Urinary bladder (tissue), 4 donors: ENCODE data around the gene CFAP161. TPM values are rescaled to one million over a fixed set of nuclear protein-coding genes. Genes with fewer than 3 reads are reported as not detected.
"Not testable (repeated sequence)": the region's sequence is repeated elsewhere in the genome, so short reads cannot be mapped to it uniquely, and the experiment has no call there.

Experiments
- DNase-seq: peaks from one replicate; pipeline ENCODE4 v3.0.0-alpha.2; 2015; ENCODE audit errors: extremely low spot score
- H3K27ac ChIP-seq: one replicate; pipeline ENCODE4 v1.5.1; 2013; ENCODE audit warnings: low read depth, mild to moderate bottlenecking, moderate library complexity
- H3K36me3 ChIP-seq: one replicate; pipeline ENCODE4 v1.6.1; 2013; ENCODE audit warnings: mild to moderate bottlenecking, moderate library complexity; ENCODE audit not compliant: insufficient read depth
- H3K4me1 ChIP-seq: one replicate; pipeline ENCODE4 v1.6.1; 2013; ENCODE audit warnings: mild to moderate bottlenecking, moderate library complexity; ENCODE audit not compliant: insufficient read depth
- H3K4me3 ChIP-seq: one replicate; pipeline ENCODE4 v1.5.1; 2013; ENCODE audit warnings: low read depth, low read length
- WGBS: extraction: QIAGEN DNeasy Blood & Tissue Kit; methylation state at CpG from one replicate; pipeline ENCODE4 v1.1.7; 2013; 5-methylcytosine and 5-hydroxymethylcytosine counted together
- polyA plus RNA-seq: library from polyadenylated mRNA; stranded (reverse); fragments of 200-250 nt; gene quantifications from one replicate; pipeline ENCODE4 v1.2.3, GENCODE V29; 2013
- total RNA-seq: library from RNA; depleted of rRNA; stranded (reverse); fragments of >200 nt; gene quantifications from one replicate; pipeline ENCODE4 v1.2.3, GENCODE V29; 2014
- donor health status: healthy with polysubstance abuse.
- donor health status: healthy.

CFAP161 gene
- total and polyA plus RNA-seq, 2 donors = 0.90 TPM; not detected in 1

DNA sequence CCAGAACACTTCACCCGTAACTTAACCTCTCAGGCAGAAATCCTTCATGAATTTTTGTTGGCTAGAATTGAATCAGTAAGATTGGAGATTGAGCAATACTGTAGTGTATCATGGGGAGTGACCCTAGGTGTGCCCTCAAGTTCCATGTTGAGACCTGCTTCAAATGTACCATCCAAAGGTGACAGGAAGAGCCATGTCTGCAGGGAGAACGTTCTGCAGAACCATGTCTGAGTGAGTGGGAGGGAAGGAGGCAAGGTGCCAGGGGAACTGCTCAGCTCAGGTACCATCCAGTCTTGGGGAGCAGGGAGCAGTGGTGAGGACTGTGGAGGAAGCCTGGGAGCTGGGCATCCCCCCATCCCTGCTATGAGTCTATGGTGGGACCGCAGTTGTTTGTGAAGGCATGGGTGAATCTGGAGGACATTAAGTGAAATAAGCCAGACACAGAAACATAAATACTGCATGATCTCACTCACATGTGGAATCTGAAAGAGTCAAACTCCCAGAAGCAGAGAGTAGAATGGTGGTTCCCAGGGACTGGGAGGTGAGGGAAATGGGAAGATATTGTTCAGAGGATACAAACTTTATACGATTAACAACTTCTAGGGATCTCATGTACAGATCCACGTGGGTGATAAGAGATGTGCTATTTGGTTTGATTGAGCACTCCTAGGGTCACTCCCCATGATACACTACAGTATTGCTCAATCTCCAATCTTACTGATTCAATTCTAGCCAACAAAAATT lies 23.3 kb downstream of the CFAP161 start:
- H3K4me1 ChIP-seq = peaks cover 2% of the 10 kb centered on the region
- DNase-seq = no peak
- no peak overlapping the region for H3K27ac ChIP-seq
- no peak overlapping the region for H3K4me3 ChIP-seq
- H3K36me3 ChIP-seq = no peaks in the 10 kb centered on the region
- WGBS = 36% methylated on average over 5 of the region's 5 CpGs

DNA sequence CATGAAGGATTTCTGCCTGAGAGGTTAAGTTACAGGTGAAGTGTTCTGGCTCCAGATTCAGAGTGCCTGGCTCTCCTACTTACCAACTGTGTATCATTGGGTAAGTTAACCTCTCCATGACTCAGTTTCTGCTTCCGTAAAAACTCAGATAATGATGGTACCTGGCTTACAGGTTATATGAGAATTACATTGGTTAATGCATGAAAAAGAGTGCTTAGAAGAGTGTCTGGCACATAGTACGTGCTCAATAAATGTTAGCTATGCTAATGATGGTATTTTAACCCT lies 23.8 kb downstream of the CFAP161 start:
- Histone ChIP-seq H3K4me1 (peaks cover 2% of the 10 kb centered on the region), H3K27ac (no peak overlapping the region), H3K36me3 (no peaks in the 10 kb centered on the region), H3K4me3 (no peak overlapping the region)
- no peak for DNase-seq
- WGBS = 96% methylated on average over 2 of the region's 2 CpGs

DNA sequence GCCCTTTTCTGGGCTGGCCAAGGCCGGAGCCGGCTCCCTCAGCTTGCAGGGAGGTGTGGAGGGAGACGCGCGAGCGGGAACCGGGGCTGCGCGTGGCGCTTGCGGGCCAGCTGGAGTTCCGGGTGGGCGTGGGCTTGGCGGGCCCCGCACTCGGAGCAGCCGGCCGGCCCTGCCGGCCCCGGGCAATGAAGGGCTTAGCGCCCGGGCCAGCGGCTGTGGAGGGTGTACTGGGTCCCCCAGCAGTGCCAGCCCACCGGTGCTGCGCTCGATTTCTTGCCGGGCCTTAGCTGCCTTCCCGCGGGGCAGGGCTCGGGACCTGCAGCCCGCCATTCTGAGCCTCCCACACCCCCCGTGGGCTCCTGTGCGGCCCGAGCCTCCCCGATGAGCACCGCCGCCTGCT lies 24.5 kb downstream of the CFAP161 start:
- WGBS = 74% methylated on average over 34 of the region's 37 CpGs
- H3K4me3 ChIP-seq, H3K27ac ChIP-seq, H3K4me1 ChIP-seq, DNase-seq, H3K36me3 ChIP-seq: not testable (repeated sequence)

DNA sequence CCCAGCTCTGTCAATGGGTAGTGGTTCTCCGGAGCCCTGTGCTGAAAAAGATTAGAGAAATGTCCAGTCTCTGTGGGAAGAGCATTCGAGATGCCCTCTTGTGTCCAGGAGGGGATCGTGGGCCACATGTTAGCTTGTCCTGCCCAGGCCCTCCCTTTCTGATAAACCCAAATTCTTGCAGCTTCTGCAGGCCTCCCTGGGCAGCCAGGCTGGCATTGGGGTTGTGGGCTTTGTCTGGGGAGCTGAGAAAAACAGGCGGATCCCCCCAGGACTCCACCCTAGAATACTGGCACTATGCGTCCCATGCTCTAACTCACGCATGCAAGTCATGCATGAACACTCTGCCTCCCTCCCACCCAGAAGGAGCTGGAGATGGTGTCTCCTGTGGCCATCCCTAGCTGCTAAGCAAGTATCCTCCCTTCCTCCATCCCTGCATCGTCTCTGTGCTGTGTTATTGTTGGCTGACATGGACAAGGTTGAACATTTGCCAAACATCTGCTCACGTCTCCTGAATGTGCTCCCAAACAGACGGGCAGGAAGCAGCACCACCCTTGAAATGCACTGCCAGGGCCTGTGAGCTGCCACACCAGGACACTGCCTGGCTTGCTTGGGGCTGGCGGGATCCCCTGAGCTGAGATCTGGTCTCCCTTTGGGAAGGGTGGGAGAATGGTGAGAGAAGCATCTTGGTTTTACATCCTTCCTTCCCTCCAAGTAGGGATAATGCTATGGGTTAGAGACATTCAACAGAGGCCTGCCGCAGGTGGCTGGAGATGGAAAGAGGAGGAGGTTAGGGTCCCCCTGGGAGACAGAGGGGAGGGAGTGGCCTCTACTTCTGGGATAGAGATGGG lies 26.5 kb downstream of the CFAP161 start:
- peak; percentile 56 for DNase-seq
- no peak overlapping the region for H3K4me3 ChIP-seq
- no peaks in the 10 kb centered on the region for H3K36me3 ChIP-seq
- H3K4me1 ChIP-seq = peaks cover 2% of the 10 kb centered on the region
- peak overlapping the region; percentile 12 for H3K27ac ChIP-seq
- 42% methylated on average over 11 of the region's 11 CpGs for WGBS

DNA sequence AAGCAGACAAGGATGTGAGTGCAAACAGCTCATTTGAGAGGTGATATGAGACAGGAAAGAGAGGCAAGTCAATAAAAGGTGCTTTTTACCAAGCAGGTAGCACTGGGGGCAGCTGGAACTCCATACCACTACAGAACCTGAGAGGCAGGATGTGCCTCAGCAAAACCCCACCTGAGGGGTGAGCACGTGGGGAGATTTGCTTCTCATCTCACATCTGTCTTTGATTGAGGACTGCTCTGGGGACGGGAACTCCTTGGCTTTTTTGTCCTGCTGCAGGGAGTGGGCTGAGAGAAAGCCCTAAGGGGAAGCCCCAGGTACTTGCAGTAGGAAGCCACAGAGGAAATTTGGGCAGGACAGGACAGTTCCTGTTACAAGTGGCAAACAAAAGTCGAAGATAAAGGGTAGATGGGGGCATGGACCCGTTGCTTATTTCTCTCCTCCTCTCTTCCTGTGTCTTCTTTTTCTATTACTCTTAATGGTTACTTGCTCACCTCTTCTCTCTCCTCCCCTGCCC lies 27.1 kb downstream of the CFAP161 start:
- Histone ChIP-seq H3K27ac (no peak overlapping the region), H3K36me3 (no peaks in the 10 kb centered on the region), H3K4me1 (peaks cover 2% of the 10 kb centered on the region), H3K4me3 (no peak overlapping the region)
- no peak for DNase-seq
- WGBS = 57% methylated on average over 4 of the region's 4 CpGs

DNA sequence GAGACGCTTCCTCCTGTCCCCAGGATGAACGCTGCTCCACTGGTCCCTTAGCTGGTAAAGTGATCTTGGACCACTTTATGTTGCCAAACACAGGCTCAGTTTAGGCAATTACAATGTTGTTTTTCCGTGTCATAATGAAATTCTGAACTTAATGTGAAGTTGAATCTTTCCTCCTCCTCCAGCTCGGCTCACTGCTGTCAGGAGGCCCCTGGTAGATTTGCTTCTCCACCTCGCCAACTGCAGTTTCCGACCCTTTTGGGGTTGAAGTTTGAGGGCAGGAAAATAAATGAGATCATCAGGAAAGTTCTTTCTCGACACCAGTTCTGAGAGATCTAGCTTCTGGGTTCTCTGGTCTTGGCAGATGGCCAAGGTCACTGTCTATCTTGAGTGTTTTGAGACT lies 27.8 kb downstream of the CFAP161 start:
- Histone ChIP-seq H3K4me3 (no peak overlapping the region), H3K4me1 (peaks cover 2% of the 10 kb centered on the region), H3K27ac (no peak overlapping the region), H3K36me3 (no peaks in the 10 kb centered on the region)
- DNase-seq = no peak
- WGBS = 75% methylated on average over 7 of the region's 7 CpGs

DNA sequence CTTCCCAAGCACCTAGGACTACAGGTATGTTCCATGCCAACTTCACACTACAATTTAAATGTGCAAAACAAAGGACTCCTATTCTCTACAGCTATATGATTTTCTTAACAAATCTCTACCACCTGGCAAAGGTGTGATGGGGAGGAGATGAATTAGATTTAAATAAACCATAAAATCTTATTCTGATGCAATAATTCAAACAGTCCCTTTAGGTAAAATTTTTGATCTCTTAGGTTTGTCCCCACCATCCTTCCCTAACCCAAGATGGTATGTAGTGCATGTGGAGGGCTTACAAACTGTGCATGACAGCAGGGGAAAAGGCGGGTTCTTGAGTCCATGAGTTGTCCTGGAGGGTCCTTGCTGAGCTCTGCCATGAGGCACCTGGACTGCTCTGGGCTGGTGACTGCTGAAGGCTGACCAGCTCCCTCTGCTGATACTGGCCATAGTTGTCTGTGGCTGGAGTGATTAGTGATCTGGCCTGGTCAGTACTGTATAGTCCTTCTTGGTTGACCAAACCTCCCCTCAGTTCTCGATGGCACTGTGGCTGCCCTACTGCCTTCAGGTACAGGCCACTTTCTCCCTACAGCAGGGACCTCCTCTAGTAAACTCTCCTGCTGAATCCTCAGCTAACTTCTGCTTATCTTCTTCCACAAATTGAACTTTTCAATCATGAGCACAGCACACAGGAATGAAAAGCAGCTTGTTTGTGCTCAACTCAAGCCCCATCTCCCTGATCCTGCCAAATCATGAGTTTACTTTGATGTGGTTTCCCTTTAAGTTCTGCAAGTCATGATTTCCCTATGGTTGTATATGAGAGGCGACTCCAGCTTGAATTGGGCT lies 30.1 kb downstream of the CFAP161 start:
- peak overlapping the region; percentile 24 for H3K27ac ChIP-seq
- no peaks in the 10 kb centered on the region for H3K4me1 ChIP-seq
- H3K4me3 ChIP-seq = no peak overlapping the region
- H3K36me3 ChIP-seq = no peaks in the 10 kb centered on the region
- no peak for DNase-seq
- 78% methylated on average over 3 of the region's 3 CpGs for whole genome bisulfite sequencing

DNA sequence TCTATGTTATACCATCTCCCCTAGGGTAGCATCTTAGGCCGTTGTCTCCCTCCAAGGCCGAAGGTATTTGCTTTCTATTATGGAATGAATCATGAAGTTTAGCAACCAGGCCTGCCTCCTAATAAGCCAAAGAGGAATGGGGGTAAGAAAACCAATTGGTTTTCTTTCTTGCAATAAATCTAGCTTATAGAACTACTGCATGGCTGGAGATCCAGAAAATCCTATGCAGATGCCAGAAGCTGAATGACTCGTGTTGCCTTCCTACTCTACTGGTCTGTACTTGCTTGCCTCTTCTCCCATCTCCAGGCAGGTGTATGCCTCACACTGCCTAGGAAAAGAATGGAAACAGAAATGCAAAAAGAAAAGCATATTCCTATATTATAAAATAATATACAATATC lies 31.5 kb downstream of the CFAP161 start:
- H3K27ac ChIP-seq = no peak overlapping the region
- no peak overlapping the region for H3K4me3 ChIP-seq
- H3K4me1 ChIP-seq = no peaks in the 10 kb centered on the region
- no peak for DNase-seq
- H3K36me3 ChIP-seq = no peaks in the 10 kb centered on the region
- WGBS = 92% methylated on average over 3 of the region's 3 CpGs

DNA sequence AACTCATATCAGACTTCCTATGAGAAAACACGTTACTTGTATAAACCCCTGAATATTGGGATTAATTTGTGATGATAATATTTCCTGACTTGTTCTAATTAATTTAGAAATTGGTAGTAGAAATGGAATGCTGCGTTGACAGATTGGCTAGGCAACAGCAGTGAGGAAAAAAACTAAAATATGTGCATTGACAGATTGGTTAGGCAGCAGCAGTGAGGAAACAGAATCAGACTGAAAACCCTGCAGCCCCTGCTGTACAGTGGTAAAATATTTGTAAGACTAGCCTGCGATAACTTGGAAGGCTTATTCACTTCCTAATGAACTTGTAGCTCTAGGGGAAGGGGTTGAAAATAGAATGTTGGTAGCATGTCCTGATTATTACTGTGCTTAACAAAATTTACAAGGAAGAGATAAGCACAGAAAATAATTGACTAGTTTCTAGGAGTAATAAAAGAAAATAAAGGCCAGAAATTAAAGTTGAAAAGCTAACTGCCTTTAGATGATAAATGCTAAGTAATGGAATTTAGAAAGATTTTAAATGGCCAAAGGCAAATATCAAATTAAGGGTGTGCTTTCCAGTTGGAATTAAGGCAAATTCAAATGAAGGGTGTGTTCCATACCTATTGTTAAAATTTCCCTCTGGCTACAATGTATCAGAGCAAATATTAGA lies 32.7 kb downstream of the CFAP161 start:
- WGBS = 62% methylated on average over 3 of the region's 3 CpGs
- no peaks in the 10 kb centered on the region for H3K4me1 ChIP-seq
- DNase-seq = no peak
- no peaks in the 10 kb centered on the region for H3K36me3 ChIP-seq
- no peak overlapping the region for H3K4me3 ChIP-seq
- no peak overlapping the region for H3K27ac ChIP-seq

DNA sequence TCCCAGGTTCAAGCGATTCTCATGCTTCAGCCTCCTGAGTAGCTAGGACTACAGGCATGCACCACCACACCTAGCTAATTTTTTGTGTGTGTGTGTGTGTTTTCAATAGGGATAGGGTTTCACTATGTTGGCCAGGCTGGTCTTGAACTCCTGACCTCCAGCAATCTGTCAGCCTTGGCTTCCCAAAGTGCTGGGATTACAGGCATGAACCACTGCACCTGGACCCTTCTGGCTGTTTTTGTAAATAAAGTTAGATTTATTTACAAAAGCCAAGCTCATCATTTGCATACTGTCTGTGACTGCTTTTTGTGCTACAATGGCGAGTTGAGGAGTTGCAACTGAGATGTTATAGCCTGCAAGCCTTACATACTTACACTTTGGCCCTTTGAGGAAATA lies 34.1 kb downstream of the CFAP161 start:
- H3K4me1 ChIP-seq = no peaks in the 10 kb centered on the region
- no peak for DNase-seq
- H3K36me3 ChIP-seq = no peaks in the 10 kb centered on the region
- H3K27ac ChIP-seq = no peak overlapping the region
- H3K4me3 ChIP-seq = no peak overlapping the region
- whole genome bisulfite sequencing = 89% methylated on average over 2 of the region's 2 CpGs

DNA sequence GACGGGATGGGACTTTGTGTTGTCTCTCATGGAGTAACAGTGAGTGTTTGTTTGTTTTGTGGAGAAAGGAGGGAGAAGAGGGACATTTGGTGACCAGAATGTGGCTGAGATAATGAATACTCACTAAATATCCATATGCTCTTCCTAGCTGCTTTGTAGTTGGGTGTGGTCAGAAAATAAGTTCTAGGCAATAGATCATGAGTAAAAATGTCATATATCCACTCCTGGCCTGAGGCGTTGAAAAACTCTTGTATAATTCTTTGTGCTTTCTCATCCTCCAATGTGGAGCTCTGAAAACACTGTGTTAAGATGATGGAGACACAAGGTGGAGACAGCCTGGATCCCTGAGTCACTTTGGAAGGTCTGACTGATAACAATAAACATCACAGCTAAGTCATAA lies 34.6 kb downstream of the CFAP161 start:
- no peak for DNase-seq
- no peaks in the 10 kb centered on the region for H3K36me3 ChIP-seq
- 74% methylated on average over 2 of the region's 2 CpGs for WGBS
- H3K4me1 ChIP-seq = no peaks in the 10 kb centered on the region
- no peak overlapping the region for H3K4me3 ChIP-seq
- no peak overlapping the region for H3K27ac ChIP-seq

DNA sequence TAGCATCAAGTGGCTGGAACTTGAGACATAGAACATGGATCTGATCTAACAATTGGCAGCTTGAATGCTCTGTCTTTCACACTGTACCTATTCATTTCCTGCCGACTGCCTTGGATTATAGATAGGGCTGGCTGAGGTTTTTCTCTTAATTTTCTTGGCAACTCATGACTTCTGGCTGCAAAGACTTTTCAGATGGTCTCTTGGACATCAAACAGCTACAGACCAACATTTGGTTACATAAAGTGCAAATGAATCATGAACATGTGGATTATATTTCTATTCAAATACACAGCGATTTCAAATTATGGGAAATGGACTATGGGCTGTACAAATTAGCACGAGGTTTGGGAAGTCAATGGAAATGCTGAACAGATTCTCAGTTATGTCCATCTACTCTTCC lies 36.4 kb downstream of the CFAP161 start:
- Histone ChIP-seq H3K4me3 (no peak overlapping the region), H3K27ac (no peak overlapping the region), H3K36me3 (no peaks in the 10 kb centered on the region), H3K4me1 (no peaks in the 10 kb centered on the region)
- WGBS = 49% methylated on average over 3 of the region's 3 CpGs
- no peak for DNase-seq

DNA sequence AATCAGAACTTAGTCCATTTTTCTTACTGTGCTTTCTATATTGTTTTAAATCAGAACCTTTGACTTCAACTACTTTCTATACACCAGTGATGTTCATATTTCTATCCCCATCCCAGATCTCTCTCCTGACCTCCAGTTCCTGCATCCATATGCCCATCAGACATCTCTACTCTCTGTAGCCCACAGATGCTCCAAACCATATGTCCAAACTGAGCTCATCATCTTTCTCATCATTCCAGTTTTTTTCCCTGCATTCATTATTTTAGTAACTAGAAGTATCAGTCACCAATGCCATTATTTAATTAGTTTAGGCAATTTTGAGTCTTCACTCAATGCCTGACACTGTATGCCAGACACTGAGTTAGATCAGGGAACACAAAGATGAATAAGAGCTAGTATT lies 37.2 kb downstream of the CFAP161 start:
- DNase-seq = no peak
- H3K4me3 ChIP-seq = no peak overlapping the region
- H3K27ac ChIP-seq = no peak overlapping the region
- no peaks in the 10 kb centered on the region for H3K36me3 ChIP-seq
- H3K4me1 ChIP-seq = no peaks in the 10 kb centered on the region
